GM23338 (cell line): Measurements from ENCODE around the gene SMAD3. TPM values are rescaled to one million over a fixed set of nuclear protein-coding genes. Genes with fewer than 3 reads are reported as not detected.

Experiments used
- ATAC-seq: fragments of 200-7000 bp; cut with Tn5 transposase; 3 replicates; pipeline ENCODE4 v1.9.1; 2020
- DNase-seq: peaks from one replicate; pipeline ENCODE4 v3.0.0-alpha.2; 2015; ENCODE audit warnings: low spot score
- H2AFZ ChIP-seq: fragments of 200-600 bp; sonication (generic); 2 replicates; pipeline ENCODE4 v1.8.0; 2016; ENCODE audit warnings: antibody characterized with exemption, mild to moderate bottlenecking, moderate library complexity
- H3F3A ChIP-seq: fragments of 200-600 bp; sonication (generic); replicated peaks from 2 replicates; pipeline ENCODE4 v1.8.0; 2017; ENCODE audit warnings: antibody characterized with exemption, mixed run types, low read depth
- H3K27ac ChIP-seq: fragments of 200-600 bp; sonication (generic); 2 replicates; pipeline ENCODE4 v1.6.1; 2016; ENCODE audit warnings: low read depth
- H3K27me3 ChIP-seq: fragments of 200-600 bp; sonication (generic); 2 replicates; pipeline ENCODE4 v1.8.0; 2016; ENCODE audit warnings: mild to moderate bottlenecking, mixed run types, moderate library complexity; ENCODE audit not compliant: insufficient read depth
- H3K36me3 ChIP-seq: fragments of 200-600 bp; sonication (generic); 2 replicates; pipeline ENCODE4 v1.8.0; 2016; ENCODE audit warnings: mild to moderate bottlenecking; ENCODE audit not compliant: insufficient read depth
- H3K4me1 ChIP-seq: fragments of 200-600 bp; sonication (generic); 2 replicates; pipeline ENCODE4 v1.8.0; 2016; ENCODE audit warnings: mild to moderate bottlenecking, moderate library complexity; ENCODE audit not compliant: insufficient read depth
- H3K4me2 ChIP-seq: fragments of 200-600 bp; sonication (generic); 2 replicates; pipeline ENCODE4 v1.7.1; 2017; ENCODE audit warnings: mixed run types
- H3K4me3 ChIP-seq: fragments of 200-600 bp; sonication (generic); 2 replicates; pipeline ENCODE4 v1.6.1; 2016; ENCODE audit warnings: mixed run types
- H3K79me2 ChIP-seq: fragments of 200-600 bp; sonication (generic); replicated peaks from 2 replicates; pipeline ENCODE4 v1.8.0; 2017; ENCODE audit warnings: mild to moderate bottlenecking; ENCODE audit not compliant: insufficient read depth
- H3K9me2 ChIP-seq: fragments of 200-600 bp; sonication (generic); 2 replicates; pipeline ENCODE4 v1.8.0; 2017; ENCODE audit not compliant: insufficient read depth
- H4K20me1 ChIP-seq: fragments of 200-600 bp; sonication (generic); replicated peaks from 2 replicates; pipeline ENCODE4 v1.8.0; 2017; ENCODE audit warnings: mild to moderate bottlenecking; ENCODE audit not compliant: insufficient read depth
- H3K27ac Mint-ChIP-seq: 2 replicates; pipeline ENCODE4 v1.8.0; 2020; ENCODE audit warnings: inconsistent platforms, mild to moderate bottlenecking, moderate library complexity, mixed read lengths
- H3K27me3 Mint-ChIP-seq: 3 replicates; pipeline ENCODE4 v1.8.0; 2022; ENCODE audit warnings: low read depth, mild to moderate bottlenecking, moderate library complexity, mixed read lengths, inconsistent platforms; ENCODE audit not compliant: insufficient read depth, poor library complexity
- H3K36me3 Mint-ChIP-seq: 3 replicates; pipeline ENCODE4 v1.8.0; 2021; ENCODE audit warnings: low read depth, mild to moderate bottlenecking, inconsistent platforms, moderate library complexity, mixed read lengths
- H3K4me1 Mint-ChIP-seq: 3 replicates; pipeline ENCODE4 v1.8.0; 2020; ENCODE audit warnings: mild to moderate bottlenecking, inconsistent platforms, mixed read lengths
- H3K4me3 Mint-ChIP-seq: 3 replicates; pipeline ENCODE4 v1.8.0; 2021; ENCODE audit warnings: moderate library complexity, mild to moderate bottlenecking, inconsistent platforms, mixed read lengths
- H3K9me3 Mint-ChIP-seq: 3 replicates; pipeline ENCODE4 v1.8.0; 2020; ENCODE audit warnings: moderate library complexity, mild to moderate bottlenecking, inconsistent platforms, mixed read lengths
- CREB1 ChIP-seq: fragments of 250-450 bp; sonication (Bioruptor Pico); IDR thresholded peaks from 2 replicates; pipeline ENCODE4 v1.5.0; 2020; ENCODE audit warnings: low read depth, mild to moderate bottlenecking, moderate library complexity
- CTCF ChIP-seq, 2 experiments: fragments of 200-600 bp in 1 of 2; sonication (generic) in 1 of 2; conservative IDR thresholded peaks; 2 replicates each; pipeline versions ENCODE4 v1.5.1 to v1.6.1; 2016 to 2017; ENCODE audit warnings: antibody characterized with exemption in 2 of 2, low read depth in 2 of 2, mild to moderate bottlenecking in 2 of 2, moderate library complexity in 1 of 2
- ETS1 ChIP-seq: IDR thresholded peaks from 2 replicates; pipeline ENCODE4 v1.6.1; 2016; ENCODE audit warnings: antibody characterized with exemption
- EZH2 ChIP-seq: fragments of 200-600 bp; sonication (generic); IDR thresholded peaks from one replicate; pipeline ENCODE4 v1.8.0; 2017; ENCODE audit warnings: antibody characterized with exemption, mild to moderate bottlenecking, low read depth; ENCODE audit not compliant: unreplicated experiment
- EZH2phosphoT487 ChIP-seq: fragments of 200-600 bp; sonication (generic); IDR thresholded peaks from one replicate; pipeline ENCODE4 v1.8.1; 2018; ENCODE audit warnings: antibody characterized with exemption; ENCODE audit not compliant: unreplicated experiment
- JUNB ChIP-seq: IDR thresholded peaks from one replicate; pipeline ENCODE4 v1.6.1; 2016; ENCODE audit warnings: antibody characterized with exemption; ENCODE audit not compliant: unreplicated experiment
- NANOG ChIP-seq: IDR thresholded peaks from 2 replicates; pipeline ENCODE4 v1.6.1; 2016; ENCODE audit warnings: antibody characterized with exemption, borderline replicate concordance
- POLR2AphosphoS5 ChIP-seq: IDR thresholded peaks from 2 replicates; pipeline ENCODE4 v1.6.1; 2016; ENCODE audit warnings: antibody characterized with exemption, low read depth
- REST ChIP-seq: IDR thresholded peaks from one replicate; pipeline ENCODE4 v1.6.1; 2018; ENCODE audit warnings: antibody characterized with exemption; ENCODE audit not compliant: unreplicated experiment
- STAT1 ChIP-seq: IDR thresholded peaks from one replicate; pipeline ENCODE4 v1.6.1; 2016; ENCODE audit warnings: antibody characterized with exemption; ENCODE audit not compliant: unreplicated experiment
- ZNF114 ChIP-seq: fragments of 250-450 bp; sonication (Bioruptor Pico); IDR thresholded peaks from 2 replicates; pipeline ENCODE4 v1.5.0; 2020; ENCODE audit warnings: mild to moderate bottlenecking, moderate library complexity
- ZNF331 ChIP-seq: fragments of 250-450 bp; sonication (Bioruptor Pico); IDR thresholded peaks from 2 replicates; pipeline ENCODE4 v1.5.0; 2020; ENCODE audit warnings: low read depth, mild to moderate bottlenecking, moderate library complexity
- ZNF462 ChIP-seq: fragments of 250-450 bp; sonication (Bioruptor Pico); IDR thresholded peaks from 2 replicates; pipeline ENCODE4 v1.5.0; 2020; ENCODE audit warnings: mild to moderate bottlenecking, moderate library complexity
- polyA plus RNA-seq: library from polyadenylated mRNA; unstranded; fragments of >200 nt; fragmentation: Nextera tagmentation; extraction: Ambion mirVana; gene quantifications from 2 replicates; pipeline ENCODE4 v1.2.1, GENCODE V29; 2016
- total RNA-seq: library from RNA; depleted of rRNA; stranded (reverse); fragments of >200 nt; shearing (Covaris generic); gene quantifications from 2 replicates; pipeline ENCODE4 v1.2.3, GENCODE V29; 2014

The SMAD3 gene
- total and polyA plus RNA-seq, 2 experiments from 2014 or later: 4.9 to 11.6 TPM

- TF ChIP-seq EZH2 (no peak), CREB1 (CRISPR knock-in tag) (no peak)
These were observed 19.2 kb downstream of the SMAD3 start (continued) for GRCh38 chr15:67084561-67084960.

- H3K4me1 ChIP-seq: peaks cover 18% of the 10 kb centered on the region
- no peak overlapping the region for H3K4me2 ChIP-seq
These were observed 19.9 kb downstream of the SMAD3 start for GRCh38 chr15:67085237-67085817.

More at GRCh38 chr15:67085237-67085817, 19.9 kb downstream of the SMAD3 start:
- Mint-ChIP-seq H3K27ac (no peak overlapping the region; the same call in 1 of the 2 replicates), H3K36me3 (no peaks in the 10 kb centered on the region; the same call in 2 of the 3 replicates), H3K4me1 (peaks cover 44% of the 10 kb centered on the region), H3K27me3 (peaks cover 12% of the 10 kb centered on the region), H3K4me3 (no peak overlapping the region), H3K9me3 (no peaks in the 10 kb centered on the region)
- Histone ChIP-seq H3K4me3 (no peak overlapping the region), H3K27me3 (no peaks in the 10 kb centered on the region), H3K36me3 (no peaks in the 10 kb centered on the region), H3K79me2 (peaks cover 41% of the 10 kb centered on the region), H2AFZ (no peak overlapping the region), H3K27ac (no peak overlapping the region), H3F3A (no peaks in the 10 kb centered on the region), H4K20me1 (peaks cover 5% of the 10 kb centered on the region; the same call in 1 of the 2 replicates), H3K9me2 (no peaks in the 10 kb centered on the region; the same call in 1 of the 2 replicates)
- TF ChIP-seq ETS1: no peak
- no peak for TF ChIP-seq ZNF114 (CRISPR knock-in tag)
- TF ChIP-seq CREB1 (CRISPR knock-in tag): no peak
- no peak for TF ChIP-seq POLR2AphosphoS5
- TF ChIP-seq EZH2phosphoT487: no peak
- TF ChIP-seq ZNF462 (CRISPR knock-in tag): no peak
- no peak for TF ChIP-seq NANOG
- TF ChIP-seq STAT1: no peak
- no peak for TF ChIP-seq ZNF331 (CRISPR knock-in tag)
- no peak for TF ChIP-seq REST
- TF ChIP-seq JUNB: no peak
- TF ChIP-seq EZH2: no peak
- no peak for TF ChIP-seq CTCF (conservative IDR thresholded peaks at IDR 0.05; ENCODE audit: low read depth in 2 of 2)
- DNase-seq (no peak), ATAC-seq (no peak)
